NB4 (cell line): Measurements from ENCODE around the gene TFF2.
A peak's percentile ranks its signal among the peaks of the same experiment; 100 is the strongest.

Experiments used
- DNase-seq: peaks from one replicate; pipeline ENCODE4 v3.0.0; 2010; ENCODE audit warnings: low read depth
- H3K4me3 ChIP-seq: one replicate; pipeline ENCODE4 v1.5.1; 2011; ENCODE audit warnings: mild to moderate bottlenecking, low read depth, low read length, moderate library complexity
- CTCF ChIP-seq: IDR thresholded peaks from one replicate; pipeline ENCODE4 v1.5.1; 2012; ENCODE audit warnings: low read depth, low read length
- MAX ChIP-seq: IDR thresholded peaks from 2 replicates; pipeline ENCODE4 v1.6.1; 2011; ENCODE audit warnings: low read depth, low read length
- MYC ChIP-seq: IDR thresholded peaks from 2 replicates; pipeline ENCODE4 v1.6.1; 2011; ENCODE audit warnings: low read depth, low read length
- POLR2A ChIP-seq: IDR thresholded peaks from 2 replicates; pipeline ENCODE4 v1.6.1; 2011; ENCODE audit warnings: mild to moderate bottlenecking; ENCODE audit not compliant: insufficient read length; ENCODE audit errors: extremely low read depth

Gene TFF2

GRCh38 chr21:42367367-42368165 lies 16.8 kb upstream of the TFF2 start:
- TF ChIP-seq POLR2A: no peak
- TF ChIP-seq MAX: no peak
- TF ChIP-seq MYC: no peak
- no peak for TF ChIP-seq CTCF
- DNase-seq: no peak
- no peak overlapping the region for H3K4me3 ChIP-seq

GRCh38 chr21:42366292-42367010 lies 15.7 kb upstream of the TFF2 start, which contains the start of gene TFF1:
TFF1 (minus strand) TSS chr21:42366535; CDS start chr21:42366495, 40 bp downstream.
- TF ChIP-seq POLR2A: no peak
- no peak for TF ChIP-seq CTCF
- TF ChIP-seq MAX: no peak
- TF ChIP-seq MYC: no peak
- no peak within 1 kb of the TSS for H3K4me3 ChIP-seq

GRCh38 chr21:42365770-42366169 lies 15.0 kb upstream of the TFF2 start:
- H3K4me3 ChIP-seq: no peak overlapping the region
- no peak for DNase-seq
- no peak for TF ChIP-seq POLR2A
- TF ChIP-seq MYC: no peak
- TF ChIP-seq MAX: no peak
- no peak for TF ChIP-seq CTCF

More at GRCh38 chr21:42366292-42367010, 15.7 kb upstream of the TFF2 start, which contains the start of gene TFF1:
- no peak for DNase-seq

DNA sequence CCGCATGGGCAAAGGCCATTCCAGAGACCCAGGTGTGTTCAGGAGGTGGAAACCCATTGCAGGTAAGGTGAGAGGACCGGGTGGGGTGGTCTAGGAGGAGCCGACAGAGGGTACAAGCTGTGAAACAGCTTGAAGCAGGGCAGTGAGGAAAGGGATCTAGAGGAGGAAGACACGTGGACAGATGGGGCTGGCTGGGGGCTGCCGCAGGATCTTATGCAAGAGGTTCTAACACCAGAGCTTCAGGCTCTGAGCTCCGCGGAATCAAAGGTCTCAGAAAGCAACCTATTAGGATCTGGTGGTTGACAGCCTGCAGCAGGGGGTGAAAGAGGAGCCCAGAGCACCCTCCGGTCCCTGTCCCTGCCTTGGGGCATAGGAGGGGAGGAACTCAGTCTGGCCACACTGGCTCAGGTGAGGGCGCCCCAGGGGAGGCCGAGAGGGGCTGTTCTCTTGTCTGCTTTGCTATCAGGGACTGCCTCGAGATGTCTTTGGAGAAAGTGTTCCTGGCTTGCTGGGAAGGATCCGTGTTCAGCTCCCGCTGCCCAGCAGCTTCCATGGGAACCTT lies 13.6 kb upstream of the TFF2 start:
- no peak overlapping the region for H3K4me3 ChIP-seq
- DNase-seq: peak; percentile 81
- TF ChIP-seq POLR2A: no peak
- peak; percentile 84 for TF ChIP-seq MYC
- peak; percentile 94 for TF ChIP-seq MAX
- no peak for TF ChIP-seq CTCF

- no peak for DNase-seq
- H3K4me3 ChIP-seq: no peak overlapping the region
- no peak for TF ChIP-seq MAX
- no peak for TF ChIP-seq CTCF
- TF ChIP-seq MYC: no peak
- TF ChIP-seq POLR2A: no peak
Observed at GRCh38 chr21:42363312-42363711, 12.5 kb upstream of the TFF2 start.
